ENCODE data around the gene SLC6A15.

DNA sequence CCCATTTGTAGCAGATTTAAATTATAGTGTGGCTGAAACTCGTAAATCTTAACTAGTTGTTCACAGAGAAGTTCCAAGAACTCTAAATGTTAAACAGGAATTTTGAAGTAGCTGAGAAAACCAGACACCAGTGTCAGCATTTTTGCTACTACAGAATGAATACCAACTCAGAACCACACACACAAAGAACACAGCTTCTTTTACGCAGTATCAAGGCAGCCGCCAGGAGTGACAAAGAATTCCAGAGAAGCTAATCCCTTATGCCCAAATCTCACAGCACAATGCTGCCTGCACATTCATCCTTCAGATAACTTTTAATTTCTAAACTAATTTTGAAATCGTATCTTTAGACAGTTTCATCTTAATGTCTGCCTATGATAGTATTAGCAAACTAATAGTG is 37.4 kb downstream of the SLC6A15 start:
- no peak for TF ChIP-seq EZH2phosphoT487 (IDR thresholded peaks at IDR 0.05; ENCODE audit: insufficient read depth, low read depth)
- TF ChIP-seq EZH2 (IDR thresholded peaks at IDR 0.05; ENCODE audit: insufficient read depth, poor library complexity, severe bottlenecking) = no peak
